ENCODE measurements around the gene EYS.
A peak's percentile ranks its signal among the peaks of the same experiment; 100 is the strongest.
"Not testable (repeated sequence)": the region's sequence is repeated elsewhere in the genome, so short reads cannot be mapped to it uniquely, and the experiment has no call there.

EYS gene

DNA sequence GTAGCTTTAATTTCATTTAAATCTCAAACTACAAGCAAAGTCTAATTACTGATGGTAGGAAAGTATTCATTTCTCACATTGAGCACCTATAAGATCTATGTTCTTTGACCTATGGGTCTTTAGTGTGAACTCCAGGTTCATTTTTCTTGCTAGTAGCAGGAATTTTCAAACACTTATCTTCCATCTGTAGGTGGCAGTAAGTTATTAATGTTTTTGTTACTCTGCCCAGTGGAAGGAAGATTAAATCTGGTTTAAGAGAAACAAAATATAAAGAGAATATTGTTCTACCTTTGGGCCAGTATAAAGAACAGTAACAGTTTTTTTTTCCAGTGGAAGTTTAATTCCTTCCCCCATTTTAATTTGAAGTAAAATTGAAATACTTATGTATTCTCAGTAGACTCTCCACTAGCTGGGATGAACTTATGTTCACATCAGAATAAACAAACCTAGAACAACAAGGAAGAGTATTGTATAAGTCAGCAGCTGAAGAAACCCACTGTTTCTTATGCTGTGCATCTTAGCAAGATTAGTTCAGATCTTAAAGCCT lies 1743.2 kb downstream of the EYS start:
- DNase-seq (ENCODE audit: low spot score), result no peak

DNA sequence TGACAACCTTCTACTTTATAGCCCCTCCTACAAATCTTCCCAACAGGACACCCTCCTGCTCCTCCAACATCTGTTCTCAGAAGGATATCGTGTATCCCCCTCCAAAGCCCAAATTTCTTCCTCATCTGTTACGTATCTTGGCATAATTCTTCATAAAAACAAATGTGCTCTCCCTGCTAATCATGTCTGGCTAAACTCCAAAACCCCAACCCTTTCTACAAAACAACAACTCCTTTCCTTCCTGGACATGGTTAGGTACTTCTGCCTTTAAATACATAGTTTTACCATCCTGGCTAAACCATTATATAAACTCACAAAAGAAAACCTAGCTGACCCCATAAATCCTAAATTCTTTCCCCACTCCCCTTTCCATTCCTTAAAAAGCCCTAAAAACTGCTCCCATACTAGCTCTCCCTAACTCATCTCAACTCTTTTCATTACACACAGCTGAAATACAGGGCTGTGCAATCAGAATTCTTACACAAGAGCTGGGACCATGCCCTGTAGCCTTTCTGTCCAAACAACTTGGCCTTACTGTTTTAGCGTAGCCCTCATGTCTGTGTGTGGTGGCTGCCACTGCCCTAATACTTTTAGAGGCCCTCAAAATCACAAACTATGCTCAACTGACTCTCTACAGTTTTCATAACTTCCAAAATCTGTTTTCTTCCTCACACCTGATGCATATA lies 1753.5 kb downstream of the EYS start:
- not testable (repeated sequence) for DNase-seq (ENCODE audit: low spot score)

DNA sequence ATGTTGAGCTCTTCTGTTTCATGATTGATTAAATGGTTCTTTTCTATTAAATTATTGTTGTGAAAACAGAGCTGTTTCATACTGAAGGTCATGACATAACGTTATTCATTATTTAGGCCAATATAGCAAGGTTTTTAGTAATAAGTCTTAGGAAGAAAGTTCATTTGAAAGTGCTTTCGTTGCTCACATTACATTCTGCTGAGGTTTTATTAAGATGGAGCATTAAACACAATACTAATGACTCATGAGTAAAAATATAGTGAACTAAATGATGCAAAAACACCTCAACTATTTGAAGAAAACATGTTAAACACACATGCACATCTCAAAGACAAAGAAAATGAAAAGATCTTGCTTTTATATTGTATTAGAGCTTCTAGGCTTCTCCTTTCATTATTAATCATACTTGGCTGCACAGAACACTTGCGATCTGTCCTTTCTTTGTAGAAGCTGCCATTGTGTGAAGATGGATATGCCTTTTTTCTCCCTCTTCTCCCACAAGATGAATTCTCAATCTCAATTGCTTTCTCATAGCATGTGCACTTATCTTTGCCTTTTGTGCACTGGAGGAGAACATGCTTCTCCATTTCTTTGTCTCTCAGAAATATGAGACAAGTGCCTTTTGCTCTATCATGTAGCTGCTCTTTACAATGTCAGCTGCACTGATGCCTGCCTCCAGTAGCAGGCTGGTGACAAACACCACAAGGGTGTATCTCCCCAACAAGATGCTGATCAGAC lies 1759.1 kb downstream of the EYS start:
- no peak for DNase-seq (ENCODE audit: low spot score)

DNA sequence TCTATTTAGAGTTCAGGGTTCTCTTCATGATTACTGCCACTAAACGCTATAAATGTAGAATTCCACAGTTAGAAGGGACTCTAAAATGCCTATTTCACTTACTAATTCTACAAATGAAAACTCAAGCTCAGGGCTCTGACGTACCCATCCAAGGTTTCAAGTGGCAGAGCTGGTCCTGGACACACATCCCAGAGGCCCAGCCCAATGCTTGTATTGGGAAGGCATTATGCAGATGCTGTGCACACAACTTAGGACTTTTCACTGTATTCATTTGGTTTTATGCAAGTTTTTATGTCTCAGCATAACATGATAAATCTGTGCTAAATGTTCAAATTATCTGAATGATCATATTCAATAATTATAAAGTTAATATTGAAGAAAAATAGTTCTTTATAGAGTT lies 1761.0 kb downstream of the EYS start:
- DNase-seq (ENCODE audit: low spot score), result no peak

DNA sequence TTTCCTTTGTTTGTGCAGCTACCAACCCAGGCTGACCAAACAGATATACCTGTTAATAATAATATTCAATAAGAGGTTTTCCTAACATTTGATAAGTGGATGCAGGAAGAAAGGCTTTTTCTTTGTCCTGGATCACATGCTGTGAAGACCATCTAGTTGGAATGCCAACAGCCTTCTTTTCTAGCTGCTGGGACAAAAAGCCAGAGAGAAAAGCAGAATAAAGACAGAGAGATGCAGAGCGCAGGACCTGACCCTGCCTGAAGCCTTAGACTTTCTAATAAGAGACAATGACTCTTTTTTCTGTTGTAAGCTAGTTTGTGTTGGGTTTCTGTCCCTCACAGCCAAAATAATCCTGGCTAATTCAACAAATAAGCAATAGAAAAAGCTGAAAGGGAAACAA lies 1763.2 kb downstream of the EYS start:
- no peak for DNase-seq (ENCODE audit: low spot score)

DNA sequence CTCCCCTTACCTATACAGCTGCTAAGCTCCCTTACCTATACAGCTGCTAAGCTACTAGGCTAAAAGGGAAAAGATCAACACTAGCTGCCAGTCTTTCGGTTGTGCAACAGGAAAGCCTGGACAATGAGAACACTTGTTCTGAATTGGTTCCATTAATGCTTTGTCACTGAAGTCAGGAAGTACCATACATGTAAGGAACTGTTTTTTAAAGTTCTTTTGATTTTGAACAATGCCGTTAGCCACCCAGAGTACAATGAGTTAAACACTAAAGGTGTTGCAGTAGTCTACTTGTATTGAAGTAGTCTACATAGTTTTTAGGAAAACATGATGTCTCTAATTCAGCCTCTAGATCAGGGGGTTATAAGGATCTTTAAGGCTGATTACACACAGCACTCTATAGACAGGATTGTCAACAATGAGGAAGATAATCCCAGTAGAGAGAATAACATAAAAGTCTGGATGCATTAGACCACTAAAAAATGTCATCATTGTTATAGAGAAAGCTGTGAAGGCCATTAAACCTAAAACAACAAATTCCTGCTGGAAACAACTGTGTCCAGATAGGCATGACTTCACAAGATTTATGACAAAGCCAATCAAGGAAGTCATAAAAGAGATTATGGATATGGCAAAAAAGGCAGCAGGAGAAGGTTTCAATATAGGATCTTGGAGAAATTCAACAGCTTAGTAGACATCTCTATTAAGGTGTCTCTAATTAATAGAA lies 1765.1 kb downstream of the EYS start:
- no peak for DNase-seq (ENCODE audit: low spot score)

DNA sequence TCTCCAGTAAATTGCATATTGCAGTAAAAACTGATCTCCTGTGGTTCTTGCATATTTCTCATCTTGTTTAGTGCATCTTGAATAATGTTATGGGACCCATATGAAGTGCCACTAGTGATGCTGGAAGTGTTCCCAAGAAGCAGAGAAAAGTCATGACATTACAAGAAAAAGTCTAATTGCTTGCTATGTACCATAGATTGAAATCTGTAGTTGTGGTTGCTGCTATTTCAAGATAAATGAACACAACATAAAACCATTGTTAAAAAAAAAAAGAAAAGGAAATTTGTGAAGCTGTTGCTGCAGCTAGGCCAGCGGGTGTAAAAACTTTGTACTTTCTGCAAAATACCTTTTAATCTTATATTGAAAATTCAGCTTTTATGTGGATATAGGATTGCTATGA lies 1767.0 kb downstream of the EYS start:
- no peak for DNase-seq (ENCODE audit: low spot score)

DNA sequence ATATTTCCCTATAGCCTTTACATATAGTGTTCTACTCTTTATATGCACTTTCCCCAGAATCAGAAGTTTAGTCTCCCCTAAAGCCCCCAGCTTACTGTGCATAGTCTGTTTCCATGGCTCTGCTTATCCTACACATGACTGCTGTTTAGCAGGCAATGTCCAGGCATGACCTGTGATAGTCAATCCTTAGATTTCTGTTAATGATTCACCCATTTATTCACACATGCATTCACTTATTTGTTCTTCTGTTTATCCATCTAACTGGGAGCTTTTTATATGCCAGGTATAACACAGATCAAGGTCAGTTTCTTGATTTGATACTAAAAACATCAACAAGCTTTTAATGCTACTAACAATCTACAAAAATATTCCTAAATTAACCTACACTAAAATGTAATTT lies 1770.6 kb downstream of the EYS start:
- DNase-seq (ENCODE audit: low spot score), result no peak

DNA sequence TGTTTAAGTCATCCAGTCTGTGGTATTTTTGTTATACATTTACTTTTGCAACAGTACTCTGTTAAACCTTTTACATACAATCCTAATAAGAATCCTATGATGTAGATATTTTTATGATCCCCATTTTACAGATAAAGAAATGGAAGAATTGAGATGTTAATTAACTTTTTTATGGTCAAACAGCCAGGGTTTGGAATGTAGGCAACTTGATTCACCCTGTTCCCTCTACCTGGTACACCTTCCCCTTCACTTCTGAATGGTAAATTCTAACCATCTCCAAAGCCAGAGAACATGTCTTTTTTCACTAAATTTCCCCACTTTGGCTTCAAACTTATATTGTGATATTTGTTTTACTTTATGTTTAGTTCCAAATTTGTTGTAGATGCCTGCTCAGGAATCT lies 1771.3 kb downstream of the EYS start:
- DNase-seq (ENCODE audit: low spot score), result no peak

DNA sequence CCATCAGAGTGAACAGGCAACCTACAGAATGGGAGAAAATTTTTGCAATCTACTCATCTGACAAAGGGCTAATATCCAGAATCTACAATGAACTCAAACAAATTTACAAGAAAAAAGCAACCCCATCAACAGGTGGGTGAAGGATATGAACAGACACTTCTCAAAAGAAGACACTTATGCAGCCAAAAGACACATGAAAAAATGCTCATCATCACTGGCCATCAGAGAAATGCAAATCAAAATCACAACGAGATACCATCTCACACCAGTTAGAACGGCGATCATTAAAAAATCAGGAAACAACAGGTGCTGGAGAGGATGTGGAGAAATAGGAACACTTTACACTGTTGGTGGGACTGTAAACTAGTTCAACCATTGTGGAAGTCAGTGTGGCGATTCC lies 1773.1 kb downstream of the EYS start:
- not testable (repeated sequence) for DNase-seq (ENCODE audit: low spot score)

DNA sequence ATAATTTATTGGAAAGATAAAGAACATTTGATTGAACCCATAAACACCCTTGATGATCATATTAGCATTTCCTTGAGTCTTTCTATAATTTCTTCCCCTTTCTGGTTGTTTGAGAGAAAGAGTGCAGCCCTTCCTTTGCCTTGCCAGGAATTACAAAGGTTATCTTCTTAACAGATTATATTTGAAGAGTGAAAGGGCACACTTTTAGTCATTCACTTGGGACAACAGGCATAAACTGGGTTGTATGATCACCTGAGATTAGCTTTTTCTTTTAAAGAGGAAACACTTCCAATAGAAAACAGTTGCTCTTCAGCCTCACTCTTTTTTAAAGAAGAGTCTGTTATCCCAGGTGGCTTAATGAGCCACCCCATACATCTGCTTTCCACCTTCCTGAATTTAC lies 1776.2 kb downstream of the EYS start:
- DNase-seq (ENCODE audit: low spot score), result no peak

DNA sequence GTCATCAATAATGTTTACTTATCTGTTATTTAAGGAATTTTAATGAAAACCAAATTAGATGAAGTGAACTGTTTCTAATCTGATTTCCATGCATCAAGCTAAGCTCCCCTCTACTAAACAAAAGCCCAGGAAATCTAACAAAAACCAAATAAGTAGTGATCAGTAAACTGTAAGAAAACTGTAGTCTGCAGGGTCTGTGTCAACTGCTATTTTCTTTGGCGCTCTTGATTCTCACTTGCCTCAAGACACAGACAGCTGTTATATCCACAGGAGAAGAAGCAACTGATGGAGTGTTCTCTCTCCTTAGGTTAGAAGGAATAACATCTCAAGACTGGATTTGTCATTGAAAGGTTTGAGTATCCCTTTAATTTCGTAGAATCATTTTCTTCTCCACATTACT lies 1777.9 kb downstream of the EYS start:
- no peak for DNase-seq (ENCODE audit: low spot score)

DNA sequence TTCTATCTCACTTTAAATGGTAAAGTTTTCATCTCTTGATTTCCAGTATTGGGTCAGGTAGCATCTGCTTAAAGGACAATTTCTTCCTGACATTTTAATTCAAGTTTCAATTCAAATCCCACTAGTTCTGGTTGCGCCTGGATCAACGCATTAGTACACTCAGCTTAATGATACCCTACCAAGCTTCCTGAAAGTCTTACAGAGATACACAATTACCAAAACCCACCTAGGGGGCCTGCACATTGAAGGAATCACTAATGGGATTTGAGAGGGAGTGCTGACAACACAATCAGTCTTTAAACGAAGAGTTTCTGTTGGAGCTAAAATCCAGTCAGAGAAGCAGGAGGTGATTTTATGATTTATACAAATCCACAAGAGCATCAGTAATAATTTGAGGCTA lies 1778.4 kb downstream of the EYS start:
- DNase-seq (ENCODE audit: low spot score), result no peak

DNA sequence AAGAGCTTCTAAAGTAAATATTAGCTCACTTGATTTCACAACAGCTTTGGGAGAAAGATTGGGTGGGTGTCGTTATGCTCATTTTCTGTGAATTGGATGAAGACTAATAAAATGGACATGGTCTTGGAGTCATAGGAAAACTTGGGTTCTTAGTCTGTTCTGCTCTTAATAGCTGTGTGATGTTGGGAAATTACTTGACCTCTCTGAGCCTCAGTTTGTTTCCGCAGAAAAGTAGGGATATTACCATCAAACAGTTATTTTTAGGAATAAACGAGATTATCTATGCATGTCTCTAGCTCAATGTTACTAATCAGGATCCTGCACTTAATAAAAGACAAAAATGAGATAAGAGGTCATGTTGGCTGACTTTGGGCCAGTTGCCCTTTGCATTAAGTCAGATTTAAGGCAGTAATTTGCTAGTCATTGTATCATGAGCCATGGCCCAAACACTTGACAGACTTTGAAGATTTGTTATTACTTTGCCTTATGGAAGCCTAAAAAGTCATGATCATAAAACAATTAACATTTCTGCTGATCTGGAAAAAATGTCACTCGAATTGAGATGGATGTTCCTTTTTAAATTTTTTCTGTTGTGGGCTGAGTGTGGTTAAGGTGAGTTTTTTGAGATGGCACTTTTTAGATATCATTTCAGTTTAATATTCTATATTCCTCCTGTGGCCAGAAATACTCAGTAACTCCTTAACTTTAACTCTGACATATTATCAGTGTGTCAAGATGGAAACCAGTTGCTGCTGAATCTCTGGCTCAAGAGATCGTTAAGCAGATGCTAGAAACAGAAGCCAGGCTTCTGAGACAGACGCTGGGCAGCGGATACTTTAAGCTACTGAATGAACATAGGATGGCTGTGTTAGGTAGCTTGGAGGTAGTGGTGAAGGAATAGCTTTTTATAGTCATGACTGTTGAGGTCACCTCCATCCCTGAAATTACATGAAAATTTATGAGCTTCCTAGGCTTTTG lies 1779.8 kb downstream of the EYS start:
- no peak for DNase-seq (ENCODE audit: low spot score)

DNA sequence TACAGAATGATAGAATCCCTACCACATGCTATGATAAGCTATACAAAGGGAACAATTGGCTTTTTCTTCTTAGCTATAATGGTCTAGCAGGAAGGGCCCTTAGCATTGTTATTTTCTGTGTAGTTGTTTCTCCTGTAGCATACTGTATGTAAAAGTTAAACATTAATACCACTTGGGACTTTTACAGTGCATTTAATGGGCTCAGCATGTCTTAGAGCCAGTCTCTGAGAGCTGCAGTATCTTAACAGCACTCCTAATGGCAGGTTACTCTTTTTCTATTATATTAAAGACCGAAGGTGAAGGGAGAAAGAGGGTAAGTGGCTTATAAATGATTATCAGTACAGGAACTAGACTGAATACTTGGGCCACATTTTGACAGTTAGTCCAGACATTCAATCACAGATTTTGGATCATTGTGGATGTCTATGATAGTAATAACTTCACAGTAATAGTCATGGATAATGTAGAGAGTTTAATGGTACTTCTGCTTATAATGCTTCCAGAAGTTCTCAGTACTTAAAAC lies 1780.7 kb downstream of the EYS start:
- no peak for DNase-seq (ENCODE audit: low spot score)

DNA sequence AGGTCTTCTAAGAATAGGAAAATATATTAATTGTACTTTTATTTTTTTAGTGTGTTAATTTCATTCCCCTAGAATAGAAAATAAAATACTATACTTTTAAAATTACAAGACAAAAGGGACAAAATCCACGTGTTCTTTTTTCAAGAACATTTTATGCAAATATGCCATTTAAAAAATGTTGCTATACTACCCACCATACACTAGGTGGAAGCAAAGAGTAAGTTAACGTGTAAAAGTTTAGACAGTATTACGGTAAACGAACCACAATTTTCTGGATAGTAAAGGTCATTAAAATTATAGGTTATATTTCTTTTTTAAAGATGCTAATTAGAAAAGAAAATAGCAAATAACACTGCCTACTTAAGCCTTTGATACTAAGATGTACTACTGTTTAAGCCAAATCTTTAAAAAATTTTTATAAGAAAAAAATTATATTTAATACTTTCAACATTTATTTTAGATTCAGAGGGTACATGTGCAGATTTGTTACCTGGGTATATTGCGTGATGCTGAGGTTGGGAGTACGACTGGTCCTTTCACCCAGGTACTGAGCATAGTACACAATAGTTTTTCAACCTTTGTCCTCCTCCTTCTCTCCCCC lies 1783.8 kb downstream of the EYS start:
- DNase-seq (ENCODE audit: low spot score), result peak; percentile 58

DNA sequence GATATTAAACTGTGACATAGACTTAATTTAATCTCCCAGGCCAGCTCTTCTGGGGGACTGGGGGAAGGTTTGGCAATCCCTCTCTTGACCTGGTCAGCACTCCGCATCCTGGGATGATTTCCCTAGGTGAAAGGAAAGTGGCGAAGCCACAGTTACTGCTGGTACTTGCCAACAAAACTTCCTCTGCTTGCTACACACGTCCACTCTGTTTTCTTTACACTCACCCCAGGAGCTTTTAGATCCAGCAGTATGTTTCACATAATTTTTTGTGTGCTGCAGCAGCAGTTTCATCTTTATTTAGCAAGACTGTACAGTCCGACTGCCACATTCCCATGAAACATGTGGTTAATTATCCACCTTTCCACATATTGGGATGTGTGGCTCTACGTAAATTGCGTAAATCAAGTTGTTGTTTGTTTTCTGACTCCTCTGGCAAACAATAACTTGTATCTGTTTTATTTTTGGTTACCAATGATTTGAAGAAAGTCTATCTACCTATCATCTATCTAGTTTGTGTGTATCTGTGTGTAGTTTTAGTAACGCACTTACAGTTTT lies 1787.4 kb downstream of the EYS start:
- no peak for DNase-seq (ENCODE audit: low spot score)

DNA sequence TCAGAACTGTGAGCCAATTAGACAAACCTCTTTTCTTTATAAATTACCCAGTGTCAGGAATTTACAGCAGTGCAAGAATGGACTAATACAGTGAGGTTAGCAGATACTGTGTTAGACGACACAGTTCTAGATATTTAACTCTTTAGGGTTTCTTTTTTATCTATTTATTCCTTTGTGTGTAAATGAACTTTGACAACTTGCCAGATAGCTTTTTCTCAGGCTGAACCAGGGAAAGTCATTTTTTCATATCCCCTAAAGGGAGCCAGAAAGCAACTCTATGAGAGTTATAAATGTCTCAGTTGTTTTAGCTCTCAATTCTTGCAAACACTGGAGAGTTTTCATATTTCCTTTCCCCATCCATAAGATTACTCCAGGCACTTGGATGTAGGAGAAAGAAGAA lies 1794.1 kb downstream of the EYS start:
- no peak for DNase-seq (ENCODE audit: low spot score)

DNA sequence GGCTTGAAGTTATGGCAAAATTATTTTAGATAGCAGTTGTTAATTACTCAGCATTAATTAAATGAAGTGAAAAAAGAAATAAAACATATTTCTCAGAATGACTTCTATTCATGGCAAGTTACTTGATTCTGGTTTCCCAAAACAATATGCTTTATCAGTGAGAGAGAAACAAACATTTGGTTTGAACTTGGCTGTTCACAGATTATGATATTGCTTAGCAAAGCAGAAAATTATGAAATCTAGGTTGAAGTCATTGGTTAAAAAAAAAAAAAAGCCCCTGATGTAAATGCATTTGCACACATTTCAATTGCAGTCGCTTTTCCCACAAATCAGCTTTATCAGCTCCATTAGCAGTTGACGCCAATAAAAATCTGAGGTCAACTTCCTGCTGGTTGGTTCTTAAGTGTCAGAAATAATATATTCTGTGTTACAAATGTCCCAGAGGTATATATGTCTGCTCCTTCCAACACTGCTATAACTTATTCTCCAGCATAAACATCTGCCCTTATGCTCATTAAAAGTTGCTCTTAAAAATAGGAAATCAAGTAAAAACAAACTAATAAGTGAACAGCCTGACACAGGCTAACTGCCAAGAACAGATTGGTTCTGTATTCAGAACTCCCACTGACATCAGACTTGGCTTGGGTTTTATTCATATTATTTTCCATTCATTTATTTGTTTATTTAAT lies 1796.0 kb downstream of the EYS start:
- no peak for DNase-seq (ENCODE audit: low spot score)

DNA sequence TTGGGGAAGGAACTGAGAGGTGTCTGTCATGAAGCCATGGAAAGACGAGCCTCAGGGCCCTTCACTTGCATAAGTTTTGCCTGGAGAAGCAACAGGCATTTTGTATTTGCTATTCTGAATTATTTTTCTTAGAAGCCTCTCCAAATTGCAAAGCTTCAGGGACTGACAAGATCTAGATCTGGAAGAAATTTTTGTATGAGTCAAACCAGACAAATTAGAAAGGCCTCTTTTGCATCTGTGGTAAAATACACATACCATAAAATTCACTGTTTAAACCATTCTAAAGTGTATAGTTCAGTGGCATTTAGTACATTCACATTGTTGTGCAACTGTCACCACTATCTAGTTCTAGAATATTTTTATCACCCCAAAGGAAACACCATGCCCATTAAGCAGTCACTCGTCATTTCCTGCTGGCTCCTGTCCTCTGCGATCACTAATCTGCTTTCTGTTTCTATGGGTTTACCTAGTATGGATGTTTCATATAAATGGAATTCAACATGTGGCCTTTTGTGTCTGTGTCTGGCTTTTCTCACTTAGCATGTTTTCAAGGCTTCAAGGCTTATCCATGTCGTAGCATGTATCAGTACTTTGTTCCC lies 1802.3 kb downstream of the EYS start:
- DNase-seq (ENCODE audit: low spot score), result peak; percentile 46

Measured in GM03348 (cell line).